ENCODE data around the gene C1QTNF1.
"Not testable (repeated sequence)": the region's sequence is repeated elsewhere in the genome, so short reads cannot be mapped to it uniquely, and the experiment has no call there.

C1QTNF1 gene

DNA sequence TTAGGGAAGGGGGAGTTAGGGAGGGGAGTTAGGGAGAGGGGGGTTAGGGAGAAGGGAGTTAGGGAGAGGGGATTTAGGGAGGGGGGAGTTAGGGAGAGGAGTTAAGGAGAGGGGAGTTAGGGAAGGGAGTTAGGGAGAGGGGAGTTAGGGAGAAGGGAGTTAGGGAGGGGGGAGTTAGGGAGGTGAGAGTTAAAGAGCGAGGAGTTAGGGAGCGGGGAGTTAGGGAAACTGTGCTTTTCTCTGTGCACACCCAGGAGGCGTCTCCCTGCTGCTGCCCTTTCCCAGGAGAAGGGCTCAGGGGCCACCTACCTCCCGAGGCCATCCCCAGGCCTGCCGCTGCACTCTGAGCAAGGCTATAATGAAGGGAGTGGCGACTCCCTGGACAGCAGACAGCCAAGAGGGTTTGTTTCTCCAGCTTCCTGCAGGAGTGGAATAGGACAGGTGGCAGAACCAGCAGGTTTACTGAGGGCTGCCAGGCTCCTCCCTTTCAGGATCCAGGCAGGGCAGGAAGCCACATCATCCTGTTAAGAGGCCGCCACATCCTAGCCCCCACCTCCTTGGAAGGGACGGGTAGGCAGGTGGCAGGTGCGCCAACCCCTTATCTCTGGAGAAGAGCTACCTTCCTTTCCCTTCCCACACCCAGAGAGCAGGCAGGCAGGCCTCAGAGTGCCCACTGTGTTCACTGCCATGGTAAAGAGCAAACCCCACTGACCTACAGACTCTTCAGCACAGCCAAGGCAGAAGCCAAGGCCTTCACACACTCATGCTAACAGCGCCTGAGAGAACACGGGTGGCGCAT is 18.7 kb upstream of the C1QTNF1 start:
- DNase-seq (ENCODE audit: low read depth in 2 of 2): no peak

DNA sequence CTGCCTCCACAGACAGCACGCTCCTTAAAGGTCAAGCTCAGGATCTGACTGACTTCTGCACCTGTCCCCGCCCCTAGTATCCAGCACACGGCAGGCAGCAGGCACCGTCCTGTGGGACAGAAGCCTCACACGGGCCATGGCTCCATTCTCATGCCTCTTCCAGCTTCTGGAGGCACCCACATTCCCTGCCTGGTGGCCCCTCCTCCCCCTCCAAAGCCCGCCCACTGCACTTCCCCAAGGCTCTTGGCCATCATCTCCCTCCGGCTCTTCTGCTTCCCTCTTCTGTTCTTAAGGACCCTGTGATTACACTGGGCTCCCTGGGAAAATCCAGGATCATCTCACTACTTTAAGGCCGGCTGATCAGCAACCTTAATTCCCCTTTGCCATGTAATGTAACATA is 17.9 kb upstream of the C1QTNF1 start:
- DNase-seq (ENCODE audit: low read depth in 2 of 2): no peak

DNA sequence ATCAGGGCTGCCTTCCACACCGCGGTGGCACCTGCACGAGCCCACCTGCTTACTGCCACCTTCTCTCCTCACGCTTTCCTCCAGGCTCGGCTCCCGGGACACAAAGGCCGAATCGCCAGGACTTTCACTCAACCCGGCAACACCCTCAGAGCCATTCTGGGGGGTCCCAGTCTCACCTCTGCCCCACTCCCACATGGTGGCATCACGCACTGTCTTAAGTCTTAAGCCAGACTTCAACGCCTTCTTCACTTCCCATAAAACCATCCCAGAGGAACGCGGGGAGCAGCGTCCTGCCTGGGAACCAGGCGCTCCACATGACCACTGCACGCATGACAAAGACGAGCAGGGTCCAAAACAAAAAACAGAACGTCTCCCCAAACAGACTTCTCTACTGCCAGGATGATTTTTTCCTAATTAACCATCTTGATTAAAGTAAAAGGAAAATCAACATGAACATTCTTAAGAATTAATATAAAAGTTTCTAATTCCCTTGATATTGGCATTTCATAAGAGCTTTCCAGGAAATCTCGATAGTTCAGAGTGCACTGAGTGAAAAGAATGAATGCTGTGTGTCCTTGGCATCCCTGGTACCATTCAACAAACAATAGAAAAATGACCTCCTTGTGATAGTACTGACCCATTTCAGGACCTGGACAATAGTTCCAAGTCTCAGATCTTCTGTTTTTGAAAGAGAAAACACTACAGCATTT is 17.0 kb upstream of the C1QTNF1 start:
- DNase-seq (ENCODE audit: low read depth in 2 of 2): no peak

DNA sequence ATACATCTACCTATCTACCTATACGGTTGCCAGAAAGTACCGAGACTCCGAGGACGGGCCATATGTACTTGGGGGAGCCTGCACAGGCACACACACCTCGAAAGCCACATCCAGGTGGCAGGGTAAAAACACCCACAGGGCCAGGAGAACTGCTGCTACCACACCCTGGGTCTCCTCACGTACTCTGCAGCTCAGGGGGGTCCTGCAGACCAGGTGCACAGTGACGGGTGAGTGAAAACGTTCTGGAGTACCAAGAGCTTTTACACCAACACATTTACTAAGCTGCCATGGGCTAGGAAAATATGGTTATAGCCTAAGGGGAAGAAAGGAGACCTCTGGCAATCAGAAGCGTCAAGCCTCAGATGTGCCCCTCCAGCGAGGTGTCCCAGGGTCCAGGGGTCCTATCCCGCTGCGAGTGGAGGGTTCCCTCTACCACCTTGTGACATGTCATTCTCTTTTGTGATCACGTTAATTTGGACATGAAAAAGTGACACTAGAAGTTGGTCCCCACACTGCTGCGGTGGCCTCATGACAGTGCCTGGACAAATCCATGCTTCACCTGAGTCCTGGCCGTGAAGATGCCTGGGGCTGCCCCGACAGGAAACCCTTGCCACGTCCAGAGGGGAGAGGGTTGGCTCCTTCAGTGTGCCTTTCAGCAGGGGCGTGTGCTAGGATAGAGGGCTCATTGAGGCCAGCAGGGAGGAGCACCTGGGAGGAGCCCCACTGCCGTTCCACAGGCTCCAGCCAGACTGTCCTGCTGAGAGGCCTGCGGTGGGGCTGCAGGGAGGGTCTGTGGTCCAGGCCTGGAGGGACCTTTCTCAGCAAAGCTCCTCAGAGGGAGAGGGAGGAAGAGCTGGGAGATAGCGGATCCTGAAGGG is 16.2 kb upstream of the C1QTNF1 start:
- no peak for DNase-seq (ENCODE audit: low read depth in 2 of 2)

DNA sequence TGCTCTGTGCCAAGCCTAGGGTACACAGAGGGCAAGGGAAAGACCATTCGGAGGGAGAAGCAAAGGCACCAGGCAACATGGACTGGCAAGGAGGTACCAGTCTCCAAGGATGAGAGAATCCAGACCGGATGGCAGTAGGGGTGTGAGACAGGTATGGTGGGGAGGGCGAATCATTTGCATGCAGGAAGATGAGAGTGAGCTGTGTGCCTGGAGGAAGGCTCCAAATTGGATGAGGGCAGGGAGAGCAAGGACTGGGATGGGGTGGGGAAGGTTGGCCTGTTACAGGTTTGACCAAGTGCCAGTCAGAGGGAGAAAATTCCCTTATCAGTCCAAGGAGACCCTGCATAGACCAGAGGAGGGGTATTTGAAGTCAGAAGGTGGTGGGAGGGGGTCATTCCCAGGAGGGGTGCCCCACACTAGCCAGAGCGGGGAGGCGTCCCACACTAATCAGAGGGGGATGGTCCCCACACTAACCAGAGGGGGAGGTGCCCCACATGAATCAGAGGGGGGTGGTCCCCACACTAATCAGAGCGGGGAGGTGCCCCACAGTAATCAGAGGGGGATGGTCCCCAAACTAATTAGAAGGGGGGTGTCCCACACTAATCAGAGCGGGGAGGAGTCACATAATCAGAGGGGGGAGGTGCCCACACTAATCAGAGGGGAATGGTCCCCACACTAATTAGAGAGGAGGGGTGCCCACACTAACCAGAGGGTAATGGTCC is 15.1 kb upstream of the C1QTNF1 start:
- no peak for DNase-seq (ENCODE audit: low read depth in 2 of 2)

DNA sequence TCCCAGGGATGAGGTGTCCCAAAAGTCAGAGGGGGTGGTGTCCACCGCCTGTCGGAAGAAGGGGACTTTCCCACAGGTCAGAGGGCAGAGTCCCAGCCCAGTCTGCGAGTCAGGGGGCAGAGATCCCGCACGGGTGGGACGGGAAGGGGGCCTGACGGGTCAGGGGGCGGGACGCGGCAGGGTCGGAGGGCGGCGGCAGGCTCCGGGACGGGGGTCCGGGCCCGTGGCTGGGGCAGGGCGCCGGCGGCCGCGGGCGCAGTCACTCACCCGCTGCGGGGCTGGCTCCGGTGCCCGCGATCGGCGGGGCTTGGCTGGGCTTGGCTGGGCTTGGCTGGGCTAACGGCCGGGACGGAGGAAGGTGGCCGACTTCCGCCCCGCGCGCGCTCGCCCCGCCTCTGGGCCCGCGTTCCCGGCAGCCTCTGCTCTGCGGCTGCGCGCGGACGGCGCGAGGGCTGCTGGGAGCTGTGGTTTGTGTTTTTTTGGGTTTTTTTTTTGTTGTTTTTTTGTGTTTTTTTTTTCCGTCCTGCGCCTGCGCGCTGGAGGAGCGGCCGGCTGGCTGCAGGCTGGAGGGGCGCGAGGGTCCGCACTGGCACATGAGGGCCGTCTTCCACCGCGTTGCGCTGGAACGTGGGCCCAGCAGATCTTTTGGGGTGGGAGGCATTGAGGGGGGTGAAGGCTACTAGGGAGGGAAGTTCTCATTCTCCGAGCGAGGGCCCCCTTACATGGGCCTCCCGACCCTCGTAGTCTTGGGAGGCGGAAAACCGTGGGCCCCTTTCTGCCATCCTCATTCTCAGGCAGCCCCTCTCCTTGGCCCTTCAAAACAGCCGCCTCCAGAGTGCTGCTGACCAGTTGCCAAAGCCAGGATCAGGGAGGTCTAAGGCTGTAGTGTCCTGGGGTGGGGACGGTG is 14.3 kb upstream of the C1QTNF1 start, which contains the start of gene CANT1:
Gene CANT1, minus strand, starts transcription at position 368 of the 907 bp plus-strand sequence. CDS start 12,142 bp downstream, outside the sequence.
- peak; percentile 69 to 73 for DNase-seq (ENCODE audit: low read depth in 2 of 2)

DNA sequence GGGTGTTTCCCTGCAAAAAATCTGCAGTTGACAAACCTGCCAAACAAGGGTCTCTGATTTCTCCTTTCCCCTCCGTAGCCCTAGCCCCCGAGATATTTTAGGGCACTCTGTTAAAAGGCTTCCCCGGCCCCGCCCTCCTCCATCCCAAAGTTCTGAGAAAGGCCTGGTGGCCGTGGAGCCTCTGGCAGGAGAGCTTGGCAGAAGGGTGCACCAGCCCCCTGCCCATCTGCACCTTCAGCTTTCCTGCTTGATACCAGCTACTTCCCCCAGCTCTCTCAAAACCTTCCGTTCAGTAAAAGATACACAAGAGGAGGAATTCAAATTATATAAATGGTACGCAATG is 13.7 kb upstream of the C1QTNF1 start:
- no peak for DNase-seq (ENCODE audit: low read depth in 2 of 2)

DNA sequence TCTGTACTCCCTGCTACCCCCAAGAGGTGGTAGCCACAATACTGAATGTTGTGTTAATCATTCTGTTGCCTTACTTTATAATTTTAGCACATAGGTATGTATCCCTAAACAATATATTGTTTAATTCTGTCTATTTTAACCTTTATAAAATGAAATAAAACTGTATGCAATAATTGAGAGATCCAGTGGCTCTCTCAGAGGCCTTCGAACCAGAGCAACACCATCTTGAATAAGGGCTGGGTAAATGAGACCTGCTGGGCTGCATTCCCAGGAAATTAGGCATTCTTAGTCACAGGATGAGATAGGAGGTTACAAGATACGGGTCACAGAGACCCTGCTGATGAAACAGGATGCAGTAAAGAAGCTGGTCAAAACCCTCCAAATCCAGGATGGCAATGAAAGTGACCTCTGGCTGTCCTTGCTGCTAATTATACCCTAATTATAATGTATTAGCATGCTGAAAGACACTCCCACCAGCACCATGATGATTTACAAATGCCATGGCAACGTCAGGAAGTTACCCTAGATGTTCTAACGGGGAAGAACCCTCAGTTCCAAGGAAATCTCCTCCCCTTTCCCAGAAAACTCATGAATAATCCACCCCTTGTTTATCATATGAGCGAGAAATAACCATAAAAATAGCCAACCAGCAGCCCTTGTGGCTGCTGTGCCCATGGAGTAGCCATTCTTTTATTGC is 12.4 kb upstream of the C1QTNF1 start:
- no peak for DNase-seq (ENCODE audit: low read depth in 2 of 2)

DNA sequence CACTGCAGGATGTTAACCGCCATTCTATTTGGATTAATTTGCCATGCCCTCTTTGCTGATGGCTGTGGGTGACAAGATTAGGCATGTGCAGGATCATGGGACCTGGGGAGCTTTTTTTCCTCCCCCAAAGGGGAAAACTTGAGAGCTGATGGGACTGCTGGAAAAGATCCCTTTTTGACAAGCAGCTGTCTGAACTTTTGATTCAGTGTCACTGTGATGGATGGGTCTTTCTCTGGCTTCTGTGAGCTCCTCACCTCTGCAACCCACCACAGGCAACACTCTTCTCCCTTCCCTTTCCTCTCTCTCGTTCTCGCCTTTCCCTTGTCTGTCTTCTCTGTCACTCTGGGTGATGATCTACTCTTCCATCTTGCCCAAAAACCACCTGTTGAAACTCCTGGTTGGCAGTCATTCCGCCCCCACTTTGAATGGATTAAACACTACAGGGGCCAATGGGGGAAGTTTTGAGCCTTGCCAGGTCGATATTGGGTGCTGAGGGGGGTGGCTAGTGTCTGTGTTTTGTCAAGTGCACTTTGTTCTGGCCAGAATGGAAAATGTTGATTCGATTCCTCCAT is 11.3 kb upstream of the C1QTNF1 start:
- DNase-seq (ENCODE audit: low read depth in 2 of 2): no peak

DNA sequence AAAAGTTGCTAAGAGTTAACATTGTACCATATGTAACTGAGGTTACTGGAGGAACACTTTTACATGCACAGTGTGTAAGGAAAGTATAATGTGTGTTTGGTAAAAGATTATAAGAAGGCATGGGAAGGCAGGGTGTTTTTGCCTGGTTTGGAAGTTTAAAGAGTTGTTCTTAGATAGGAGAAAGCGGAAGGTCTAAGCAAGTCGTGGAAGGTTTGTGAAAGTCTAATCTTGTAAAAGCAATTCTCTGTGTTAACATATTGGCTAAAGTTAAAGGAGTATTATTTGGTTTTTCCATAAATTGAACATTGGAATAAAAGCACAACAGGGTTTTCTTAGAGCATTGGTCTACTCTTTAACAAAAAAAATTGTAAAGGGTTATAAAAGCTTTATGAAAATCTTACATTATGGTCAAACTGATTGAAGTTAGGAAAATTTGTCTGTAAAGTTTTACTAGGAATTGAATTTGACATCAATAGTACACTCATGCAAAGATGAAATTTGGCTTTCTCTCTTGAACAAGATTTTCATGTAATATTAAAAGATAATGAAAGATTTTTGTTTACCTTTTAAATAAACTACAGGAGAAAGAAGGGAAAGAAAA is 9.7 kb upstream of the C1QTNF1 start:
- DNase-seq (ENCODE audit: low read depth in 2 of 2): no peak

DNA sequence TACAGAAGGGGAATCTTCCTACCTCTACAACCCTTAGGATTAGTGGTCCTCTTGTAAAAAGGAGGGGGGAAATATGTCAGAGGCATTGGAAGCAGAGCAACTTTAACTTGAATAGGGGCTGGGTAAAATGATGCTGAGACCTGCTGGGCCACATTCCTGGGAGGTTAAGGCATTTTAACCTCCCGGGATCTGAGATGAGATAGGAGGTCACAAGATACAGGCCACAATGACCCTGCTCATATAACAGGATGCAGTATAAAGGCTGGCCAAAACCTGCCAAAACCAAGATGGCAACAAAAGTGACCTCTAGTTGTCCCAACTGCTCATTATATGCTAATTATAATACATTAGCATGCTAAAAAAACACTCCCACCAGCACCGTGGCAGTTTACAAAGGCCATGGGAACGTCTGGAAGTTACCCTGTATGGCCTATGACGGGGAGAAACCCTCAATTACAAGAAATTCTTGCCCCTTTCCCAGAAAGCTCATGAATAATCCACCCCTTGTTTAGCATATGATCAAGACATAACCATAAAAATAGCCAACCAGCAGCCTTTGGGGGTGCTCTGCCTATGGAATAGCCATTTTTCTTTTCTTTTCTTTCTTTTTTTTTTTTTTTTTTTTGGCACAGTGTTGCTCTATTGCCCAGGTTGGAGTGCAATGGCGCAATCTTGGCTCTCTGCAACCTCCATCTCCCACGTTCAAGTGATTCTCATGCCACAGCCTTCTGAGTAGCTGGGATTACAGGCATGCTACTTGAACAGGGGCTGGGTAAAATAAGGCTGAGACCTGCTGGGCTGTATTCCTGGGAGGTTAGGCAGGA is 6.2 kb upstream of the C1QTNF1 start:
- no peak for DNase-seq (ENCODE audit: low read depth in 2 of 2)

DNA sequence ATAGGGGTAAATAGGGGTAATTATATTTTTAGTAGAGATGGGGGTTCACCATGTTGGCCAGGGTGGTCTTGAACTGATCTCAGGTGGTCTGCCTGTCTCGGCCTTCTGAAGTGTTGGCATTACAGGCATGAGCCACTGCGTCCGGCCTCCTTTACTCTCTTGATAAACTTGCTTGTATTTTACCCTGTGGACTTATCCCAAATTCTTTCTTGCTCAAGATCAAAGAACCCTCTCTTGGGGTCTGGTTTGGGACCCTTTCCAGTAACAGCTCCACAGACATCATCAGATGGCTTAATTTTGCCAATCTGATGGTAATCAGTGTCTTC is 5.6 kb upstream of the C1QTNF1 start:
- DNase-seq (ENCODE audit: low read depth in 2 of 2): no peak

DNA sequence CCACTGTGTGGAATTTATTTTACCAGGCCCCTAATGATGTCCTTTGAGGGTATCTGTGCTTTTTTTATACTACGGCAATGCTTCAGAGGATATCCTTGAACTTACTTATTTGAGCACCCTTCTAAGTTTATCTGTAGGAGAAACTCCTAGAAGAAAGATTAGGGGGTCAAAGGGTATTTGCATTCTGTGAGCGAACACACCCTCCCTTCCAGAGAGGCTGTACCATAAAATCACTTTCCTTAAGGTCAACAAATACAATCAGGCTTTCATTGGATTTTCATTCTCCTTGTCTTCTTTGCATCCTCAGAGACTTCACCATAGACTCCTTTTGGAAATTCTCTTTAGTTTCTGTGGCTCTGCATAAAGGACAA is 4.7 kb upstream of the C1QTNF1 start:
- DNase-seq (ENCODE audit: low read depth in 2 of 2): no peak

DNA sequence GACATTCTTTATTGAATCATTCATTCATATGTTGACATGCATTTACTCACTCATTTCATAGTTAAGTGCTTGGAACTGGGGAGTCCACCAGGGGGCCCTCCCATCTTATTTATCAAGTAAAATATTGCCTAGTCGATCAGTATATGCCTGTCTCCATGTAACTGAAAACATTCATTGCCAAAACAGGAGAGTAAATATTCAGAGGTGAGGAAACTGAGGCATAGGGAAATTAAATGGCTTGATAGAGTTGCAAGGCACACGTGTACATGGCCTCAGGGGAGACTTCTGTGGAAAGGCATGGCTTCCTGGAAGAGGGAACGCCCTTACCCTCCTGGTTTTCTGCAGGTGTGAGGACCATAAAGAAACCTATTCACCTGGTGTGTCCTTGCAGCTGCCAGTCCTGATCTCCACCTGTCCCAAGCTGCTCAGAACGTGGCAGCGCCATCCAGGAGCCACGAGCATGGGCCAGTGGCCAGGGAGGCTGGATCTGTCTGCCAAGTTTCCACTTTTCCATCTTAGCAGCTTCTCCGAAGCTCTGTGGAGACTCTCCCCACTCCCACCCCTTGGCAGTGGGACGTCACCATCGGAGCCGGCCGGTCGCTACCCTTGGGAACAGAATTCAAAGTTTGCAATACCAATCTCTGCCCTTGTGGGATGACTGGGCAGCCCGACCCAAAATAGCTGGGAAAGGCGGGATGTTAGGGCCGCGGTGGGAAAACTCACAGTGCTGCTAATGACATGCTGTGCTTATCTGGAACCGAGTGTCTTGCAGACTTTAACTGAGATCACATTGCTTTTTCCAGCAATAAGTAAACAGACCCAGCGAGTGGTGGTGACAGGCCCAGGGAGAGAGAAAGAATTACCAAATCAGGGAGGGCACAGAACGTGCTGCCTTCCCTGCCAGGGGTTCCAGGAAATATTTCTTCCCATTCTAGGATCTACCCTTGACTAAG is 4.1 kb upstream of the C1QTNF1 start:
- DNase-seq (ENCODE audit: low read depth in 2 of 2): peak in 1 of 2 donors; percentile 22

DNA sequence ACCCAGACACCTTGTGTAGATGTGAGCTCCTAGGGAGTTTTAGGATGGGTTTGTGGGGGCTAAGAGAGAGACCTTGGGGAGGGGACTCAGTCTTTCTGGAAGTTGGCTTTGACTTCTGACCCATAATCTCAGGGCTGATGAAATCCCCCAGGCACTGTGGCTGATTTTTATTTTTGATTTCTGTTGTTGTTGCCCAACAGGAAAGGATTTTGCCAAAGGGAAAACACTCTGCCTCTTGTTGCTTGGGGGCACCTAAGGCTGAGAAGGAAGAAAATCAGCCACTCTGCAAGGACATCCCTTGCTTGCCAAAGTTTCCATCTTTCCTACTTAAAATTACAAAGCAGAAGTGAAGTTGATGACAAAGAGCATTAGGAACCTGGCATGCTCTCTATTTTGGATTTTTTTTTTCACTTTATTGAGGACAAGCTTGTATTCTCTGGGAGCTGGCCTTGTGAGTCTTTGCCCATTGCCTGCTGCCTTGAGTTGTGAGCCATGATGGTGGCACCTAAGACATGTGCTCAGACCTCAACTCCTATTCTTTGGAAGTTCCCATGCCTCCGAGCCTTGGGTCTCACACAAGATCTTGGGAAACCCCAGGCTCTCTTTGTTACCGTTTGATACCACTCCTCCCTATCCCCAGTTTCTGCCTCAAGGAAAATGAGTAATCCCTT is 3.2 kb upstream of the C1QTNF1 start:
- DNase-seq (ENCODE audit: low read depth in 2 of 2): no peak

DNA sequence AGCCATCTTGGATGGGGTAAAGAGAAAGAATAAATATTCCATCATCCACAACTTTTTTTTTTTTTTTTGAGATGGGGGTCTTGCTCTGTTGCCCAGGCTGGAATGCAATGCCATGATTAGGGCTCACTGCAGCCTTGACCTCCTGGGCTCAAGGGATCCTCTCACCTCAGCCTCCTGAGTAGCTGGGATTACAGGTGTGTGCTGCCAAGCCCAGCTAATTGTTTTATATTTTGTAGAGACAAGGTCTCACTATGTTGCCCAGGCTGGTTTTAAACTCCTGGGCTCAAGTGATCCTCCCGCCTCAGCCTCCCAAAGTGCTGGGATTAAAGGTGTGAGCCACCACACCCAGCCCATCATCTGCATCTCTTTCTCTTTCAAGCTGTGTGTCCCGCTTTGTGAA is 2.0 kb upstream of the C1QTNF1 start:
- DNase-seq (ENCODE audit: low read depth in 2 of 2): not testable (repeated sequence)

DNA sequence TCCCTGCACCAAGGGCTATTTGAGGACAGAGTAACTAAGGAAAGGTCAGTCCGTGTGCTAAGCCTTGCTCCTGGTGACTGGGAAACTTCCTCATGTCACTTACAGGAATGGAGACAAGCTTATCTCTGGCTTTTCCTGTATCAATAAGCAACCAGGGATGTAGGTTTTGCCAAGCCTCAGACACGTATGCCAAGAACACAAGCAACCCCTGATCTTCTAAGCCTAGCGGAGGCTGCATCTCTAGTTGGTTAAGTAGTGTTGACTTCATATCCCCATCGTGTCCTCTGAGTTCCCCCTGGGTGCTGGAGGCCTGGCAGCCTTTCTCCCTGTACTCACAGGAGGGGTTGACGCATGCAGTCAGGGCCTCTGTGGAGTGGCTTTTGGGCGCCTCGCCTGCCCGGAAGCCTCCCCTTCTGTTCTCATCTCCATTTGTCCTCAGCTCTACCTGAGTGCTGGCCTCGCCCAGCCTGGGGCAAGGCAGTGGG is 1.4 kb upstream of the C1QTNF1 start:
- no peak for DNase-seq (ENCODE audit: low read depth in 2 of 2)

Measured in activated CD4-positive, alpha-beta T cell treated with anti-CD3 and anti-CD28 coated beads for 24 hours (primary cell).